ENCODE measurements around the gene PSMC3IP.
"Not testable (repeated sequence)": the region's sequence is repeated elsewhere in the genome, so short reads cannot be mapped to it uniquely, and the experiment has no call there.

- TF ChIP-seq POLR2A (IDR thresholded peaks at IDR 0.05), result not testable (repeated sequence)
- TF ChIP-seq, protein P1, sequence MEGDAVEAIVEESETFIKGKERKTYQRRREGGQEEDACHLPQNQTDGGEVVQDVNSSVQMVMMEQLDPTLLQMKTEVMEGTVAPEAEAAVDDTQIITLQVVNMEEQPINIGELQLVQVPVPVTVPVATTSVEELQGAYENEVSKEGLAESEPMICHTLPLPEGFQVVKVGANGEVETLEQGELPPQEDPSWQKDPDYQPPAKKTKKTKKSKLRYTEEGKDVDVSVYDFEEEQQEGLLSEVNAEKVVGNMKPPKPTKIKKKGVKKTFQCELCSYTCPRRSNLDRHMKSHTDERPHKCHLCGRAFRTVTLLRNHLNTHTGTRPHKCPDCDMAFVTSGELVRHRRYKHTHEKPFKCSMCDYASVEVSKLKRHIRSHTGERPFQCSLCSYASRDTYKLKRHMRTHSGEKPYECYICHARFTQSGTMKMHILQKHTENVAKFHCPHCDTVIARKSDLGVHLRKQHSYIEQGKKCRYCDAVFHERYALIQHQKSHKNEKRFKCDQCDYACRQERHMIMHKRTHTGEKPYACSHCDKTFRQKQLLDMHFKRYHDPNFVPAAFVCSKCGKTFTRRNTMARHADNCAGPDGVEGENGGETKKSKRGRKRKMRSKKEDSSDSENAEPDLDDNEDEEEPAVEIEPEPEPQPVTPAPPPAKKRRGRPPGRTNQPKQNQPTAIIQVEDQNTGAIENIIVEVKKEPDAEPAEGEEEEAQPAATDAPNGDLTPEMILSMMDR (IDR thresholded peaks at IDR 0.05), result not testable (repeated sequence)
These were observed 24.8 kb downstream of the PSMC3IP start, which contains the start of gene HSD17B1 for GRCh38 chr17:42552736-42553135.
